Stomach (tissue), 9 donors: Measurements from ENCODE around the gene C12orf76. TPM values are rescaled to one million over a fixed set of nuclear protein-coding genes. Genes with fewer than 3 reads are reported as not detected.

Source experiments
- DNase-seq, 2 donors: peaks; one replicate each; pipeline versions ENCODE4 v3.0.0 to v3.0.0-alpha.2; 2013 to 2019
- H3K27ac ChIP-seq, 5 donors: fragments of 200-600 bp in 4 of 5; sonication (generic) in 4 of 5; one replicate each; pipeline ENCODE4 v1.5.1; 2013 to 2019; ENCODE audit warnings: mild to moderate bottlenecking in 1 of 5, moderate library complexity in 1 of 5
- H3K27me3 ChIP-seq, 3 donors: fragments of 200-600 bp; sonication (generic); one replicate each; pipeline ENCODE4 v1.5.1; 2017 to 2019; ENCODE audit warnings: mixed run types in 1 of 3
- H3K36me3 ChIP-seq, 4 donors: fragments of 200-600 bp; sonication (generic); 1 replicate in 3 of 4; 2 replicates in 1 of 4; pipeline ENCODE4 v1.5.1; 2016 to 2019
- H3K4me1 ChIP-seq, 4 donors: fragments of 200-600 bp; sonication (generic); one replicate each; pipeline ENCODE4 v1.5.1; 2016 to 2019
- H3K4me3 ChIP-seq, 4 donors: fragments of 200-600 bp; sonication (generic) in 3 of 4; one replicate each; pipeline ENCODE4 v1.5.1; 2016 to 2019; ENCODE audit warnings: mild to moderate bottlenecking in 1 of 4
- H3K9me3 ChIP-seq, 4 donors: fragments of 200-600 bp; sonication (generic); one replicate each; pipeline ENCODE4 v1.5.1; 2016 to 2019
- EP300 ChIP-seq: sonication (generic); formaldehyde crosslinking; IDR thresholded peaks from one replicate; pipeline ENCODE4 v1.6.1; 2017; ENCODE audit warnings: antibody characterized with exemption
- POLR2A ChIP-seq, 4 donors: fragments of 450-650 bp; IDR thresholded peaks; one replicate each; pipeline ENCODE4 v1.6.1; 2016; ENCODE audit warnings: antibody characterized with exemption in 4 of 4, control low read depth in 2 of 4, mild to moderate bottlenecking in 1 of 4, moderate library complexity in 1 of 4
- POLR2AphosphoS5 ChIP-seq, 3 donors: sonication (generic); formaldehyde crosslinking; IDR thresholded peaks; one replicate each; pipeline ENCODE4 v1.6.1; 2016; ENCODE audit warnings: antibody characterized with exemption in 3 of 3
- WGBS, 5 donors: extraction: QIAGEN DNeasy Blood & Tissue Kit in 3 of 5; methylation state at CpG; one replicate each; pipeline versions ENCODE4 v1.1.5 to v1.1.7; 2013 to 2018; 5-methylcytosine and 5-hydroxymethylcytosine counted together
- intact Hi-C: fragments of 100-400 bp; cut with DNase I; formaldehyde crosslinking; loops from one replicate; pipeline ENCODE4 v1.15.1; 2023; ENCODE audit warnings: low total_unique reads
- polyA plus RNA-seq, 3 donors: library from polyadenylated mRNA; stranded (reverse); fragments of 200-250 nt; gene quantifications; one replicate each; pipeline ENCODE4 v1.2.3, GENCODE V29; 2013
- total RNA-seq, 5 donors: library from RNA; depleted of rRNA; stranded (reverse); fragments of >200 nt; gene quantifications; one replicate each; pipeline versions ENCODE4 v1.1.0 to v1.2.3, GENCODE V29; 2014 to 2016
- TF ChIP-seq, protein P1 (sequence below), 7 experiments: fragments of 450-650 bp in 4 of 7; fragments of 200-600 bp in 3 of 7; sonication (generic) in 3 of 7; IDR thresholded peaks; one replicate each; pipeline ENCODE4 v1.5.1; 2016 to 2019; ENCODE audit warnings: antibody characterized with exemption in 7 of 7, control low read depth in 2 of 7, mild to moderate bottlenecking in 1 of 7
- donor health status: healthy with polysubstance abuse.
- donor health status: Bipolar disorder and iron deficiency.
- donor health status: healthy.

Gene C12orf76
- total and polyA plus RNA-seq, 8 donors, result 7.0 to 44.2 (median 12.3) TPM

DNA sequence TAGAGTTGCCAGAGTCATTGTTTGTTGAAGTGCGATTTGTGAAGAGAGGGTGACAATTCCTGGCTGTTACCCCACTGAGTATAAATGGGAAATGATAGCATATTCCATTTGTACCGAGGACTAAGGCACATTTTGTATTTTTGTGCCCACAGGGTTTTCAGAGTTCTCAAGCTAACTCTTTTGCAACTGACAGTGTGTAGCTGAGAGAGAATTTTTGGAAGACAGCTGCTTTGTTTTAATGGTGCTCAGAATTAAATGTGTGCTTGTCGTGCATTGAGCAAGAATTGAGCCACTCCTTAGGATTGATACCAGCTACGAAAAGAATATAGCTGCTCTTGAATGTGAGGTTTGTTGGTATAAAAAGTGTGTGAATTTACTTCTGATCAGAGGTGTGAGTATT lies 27.4 kb downstream of the C12orf76 start:
- TF ChIP-seq POLR2AphosphoS5 (IDR thresholded peaks at IDR 0.05), result no peak
- TF ChIP-seq POLR2A (IDR thresholded peaks at IDR 0.05), result no peak
- 86 to 92% (median 89%) methylated on average over 4 of the region's 4 CpGs for WGBS, 5 donors
- Histone ChIP-seq H3K4me3 (no peak overlapping the region), H3K27me3 (no peaks in the 10 kb centered on the region), H3K27ac (no peak overlapping the region), H3K4me1 (peaks cover 9 to 24% (median 14%) of the 10 kb centered on the region in 4 donors), H3K36me3 (peaks cover 52 to 100% (median 94%) of the 10 kb centered on the region in 4 donors), H3K9me3 (no peaks in the 10 kb centered on the region)
- intact Hi-C loops, result no loop called here
- DNase-seq, result no peak

DNA sequence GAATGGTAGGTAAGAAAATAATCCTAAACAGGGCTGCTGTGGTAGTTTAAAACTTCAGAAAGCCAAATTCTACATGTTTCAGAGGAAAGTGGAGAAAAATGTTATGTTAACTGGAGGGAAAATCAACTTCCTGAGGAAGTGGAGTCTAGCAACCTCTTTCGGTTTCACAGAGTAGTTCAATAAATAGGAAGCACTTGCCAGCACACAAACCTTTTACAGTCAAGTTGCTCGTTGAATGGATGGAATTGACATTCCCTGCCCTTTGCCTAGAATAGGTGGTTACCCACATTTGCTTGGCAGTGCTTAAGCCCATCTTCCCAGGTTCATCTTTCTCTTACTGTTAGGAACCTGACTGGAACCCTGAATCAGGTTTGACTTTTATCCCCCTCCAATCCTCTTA lies 33.2 kb downstream of the C12orf76 start:
- WGBS, 5 donors, result 45 to 70% (median 65%) methylated on average over 2 of the region's 2 CpGs
- TF ChIP-seq EP300, result no peak
- no peak for TF ChIP-seq POLR2A (IDR thresholded peaks at IDR 0.05)
- TF ChIP-seq POLR2AphosphoS5 (IDR thresholded peaks at IDR 0.05), result no peak
- TF ChIP-seq, protein P1, sequence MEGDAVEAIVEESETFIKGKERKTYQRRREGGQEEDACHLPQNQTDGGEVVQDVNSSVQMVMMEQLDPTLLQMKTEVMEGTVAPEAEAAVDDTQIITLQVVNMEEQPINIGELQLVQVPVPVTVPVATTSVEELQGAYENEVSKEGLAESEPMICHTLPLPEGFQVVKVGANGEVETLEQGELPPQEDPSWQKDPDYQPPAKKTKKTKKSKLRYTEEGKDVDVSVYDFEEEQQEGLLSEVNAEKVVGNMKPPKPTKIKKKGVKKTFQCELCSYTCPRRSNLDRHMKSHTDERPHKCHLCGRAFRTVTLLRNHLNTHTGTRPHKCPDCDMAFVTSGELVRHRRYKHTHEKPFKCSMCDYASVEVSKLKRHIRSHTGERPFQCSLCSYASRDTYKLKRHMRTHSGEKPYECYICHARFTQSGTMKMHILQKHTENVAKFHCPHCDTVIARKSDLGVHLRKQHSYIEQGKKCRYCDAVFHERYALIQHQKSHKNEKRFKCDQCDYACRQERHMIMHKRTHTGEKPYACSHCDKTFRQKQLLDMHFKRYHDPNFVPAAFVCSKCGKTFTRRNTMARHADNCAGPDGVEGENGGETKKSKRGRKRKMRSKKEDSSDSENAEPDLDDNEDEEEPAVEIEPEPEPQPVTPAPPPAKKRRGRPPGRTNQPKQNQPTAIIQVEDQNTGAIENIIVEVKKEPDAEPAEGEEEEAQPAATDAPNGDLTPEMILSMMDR (IDR thresholded peaks at IDR 0.05), result no peak
- intact Hi-C loops, result no loop called here
- peaks cover 0 to 36% (median 12%) of the 10 kb centered on the region in 4 donors for H3K4me1 ChIP-seq
- H3K9me3 ChIP-seq, result no peaks in the 10 kb centered on the region
- peaks cover 51 to 84% (median 84%) of the 10 kb centered on the region in 4 donors for H3K36me3 ChIP-seq
- DNase-seq, result peak in 1 of 2 donors; percentile 26
- H3K27ac ChIP-seq, result peak overlapping the region in 1 of 5 donors; percentile 46
- no peaks in the 10 kb centered on the region for H3K27me3 ChIP-seq
- H3K4me3 ChIP-seq, result no peak overlapping the region

DNA sequence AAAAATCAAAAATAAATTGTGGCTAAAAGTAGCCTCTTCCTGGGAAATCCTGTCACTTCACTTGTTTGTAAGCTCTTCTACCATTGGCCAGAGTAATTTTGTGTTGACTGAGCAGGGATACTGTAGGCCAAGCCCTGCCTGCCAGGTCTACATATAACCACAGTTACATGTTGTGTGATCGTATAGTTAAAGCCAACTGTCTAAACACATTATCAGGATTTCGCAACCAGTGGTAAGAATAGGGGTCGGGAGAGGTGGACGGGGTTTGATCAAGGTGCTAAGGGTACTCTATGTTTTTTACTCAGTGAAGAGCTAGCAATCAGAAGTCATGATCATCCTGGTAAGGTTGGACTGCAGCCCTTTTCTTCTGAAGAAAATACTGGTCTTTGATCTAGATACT lies 35.7 kb downstream of the C12orf76 start:
- peaks cover 0 to 36% (median 12%) of the 10 kb centered on the region in 4 donors for H3K4me1 ChIP-seq
- TF ChIP-seq EP300 (no peak), POLR2A (IDR thresholded peaks at IDR 0.05) (no peak), POLR2AphosphoS5 (IDR thresholded peaks at IDR 0.05) (no peak)
- TF ChIP-seq, protein P1 (IDR thresholded peaks at IDR 0.05), result no peak
- WGBS, 5 donors, result 76 to 83% (median 81%) methylated on average over 4 of the region's 4 CpGs
- no peaks in the 10 kb centered on the region for H3K9me3 ChIP-seq
- peaks cover 29 to 60% (median 59%) of the 10 kb centered on the region in 4 donors for H3K36me3 ChIP-seq
- DNase-seq, result no peak
- no peaks in the 10 kb centered on the region for H3K27me3 ChIP-seq
- no peak overlapping the region for H3K4me3 ChIP-seq
- peak overlapping the region in 1 of 5 donors; percentile 49 for H3K27ac ChIP-seq
- intact Hi-C loops, result no loop called here

DNA sequence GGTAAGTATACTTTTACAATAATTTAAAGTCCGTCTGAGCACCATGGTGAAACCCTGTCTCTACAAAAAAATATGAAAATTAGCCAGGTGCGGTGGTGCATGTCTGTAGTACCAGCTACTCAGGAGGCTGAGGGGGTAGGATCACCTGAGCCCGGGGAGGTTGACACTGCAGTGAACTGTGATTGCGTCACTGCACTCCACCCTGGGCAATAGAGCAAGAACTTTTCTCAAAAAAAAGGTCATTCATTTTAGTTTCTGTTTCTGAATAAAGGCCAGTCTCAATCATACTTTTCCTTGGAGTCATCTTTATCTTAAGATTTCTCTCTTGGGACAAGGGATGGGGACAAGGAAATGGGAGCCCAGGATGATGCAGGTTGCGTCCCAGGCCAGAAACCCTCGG lies 36.2 kb downstream of the C12orf76 start:
- intact Hi-C loops, result no loop called here
- no peaks in the 10 kb centered on the region for H3K9me3 ChIP-seq
- TF ChIP-seq, protein P1 (IDR thresholded peaks at IDR 0.05), result no peak
- no peak for TF ChIP-seq POLR2A (IDR thresholded peaks at IDR 0.05)
- TF ChIP-seq POLR2AphosphoS5 (IDR thresholded peaks at IDR 0.05), result no peak
- no peak for TF ChIP-seq EP300
- no peak overlapping the region for H3K4me3 ChIP-seq
- H3K27me3 ChIP-seq, result no peaks in the 10 kb centered on the region
- peaks cover 0 to 36% (median 12%) of the 10 kb centered on the region in 4 donors for H3K4me1 ChIP-seq
- WGBS, 5 donors, result 82 to 89% (median 85%) methylated on average over 6 of the region's 6 CpGs
- peak overlapping the region in 1 of 5 donors; percentile 49 for H3K27ac ChIP-seq
- peak in 1 of 2 donors; percentile 34 for DNase-seq
- H3K36me3 ChIP-seq, result peaks cover 29 to 55% (median 54%) of the 10 kb centered on the region in 4 donors
